NT2/D1 (cell line): ENCODE results near the gene CDK14.

Experiments
- SUZ12 ChIP-seq: IDR thresholded peaks from 2 replicates; pipeline ENCODE4 v1.6.1; 2011; ENCODE audit not compliant: insufficient read length, insufficient read depth; ENCODE audit errors: extremely low read depth
- YY1 ChIP-seq: IDR thresholded peaks from 2 replicates; pipeline ENCODE4 v1.6.1; 2011; ENCODE audit not compliant: insufficient read length, insufficient read depth

DNA sequence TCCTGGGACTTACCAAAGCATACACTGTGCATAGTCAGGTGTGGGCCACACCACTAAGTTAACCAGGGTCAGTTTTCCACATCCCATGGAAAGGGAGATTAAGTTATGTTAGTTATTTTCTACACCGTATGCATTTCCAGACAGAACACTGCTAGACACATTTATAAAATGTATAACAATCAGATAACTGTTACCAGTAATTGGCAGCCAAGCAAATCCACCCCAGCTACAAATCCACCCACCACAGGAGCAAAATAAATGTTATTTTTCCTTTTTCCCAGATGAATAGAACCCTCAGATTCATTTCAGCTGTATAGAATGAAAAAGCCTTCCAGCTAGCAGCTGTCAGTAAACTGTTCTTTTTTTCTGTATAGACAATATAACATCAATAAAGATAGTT lies 411.2 kb downstream of the CDK14 start:
- TF ChIP-seq SUZ12 (no peak), YY1 (no peak)
